GM21515 (cell line): ENCODE data around the gene GADL1.

ENCODE experiments used
- ATAC-seq: cut with Tn5 transposase; IDR thresholded peaks from one replicate; pipeline ENCODE4 v1.9.1; 2021; ENCODE audit not compliant: unreplicated experiment

Gene GADL1

GRCh38 chr3:30761374-30761773 lies 133.1 kb downstream of the GADL1 start:
- ATAC-seq, result no peak

- no peak for ATAC-seq
These were observed 133.7 kb downstream of the GADL1 start for GRCh38 chr3:30760737-30761136.

- ATAC-seq, result no peak
These were observed 134.3 kb downstream of the GADL1 start for GRCh38 chr3:30760040-30760695.

GRCh38 chr3:30756218-30756617 lies 138.2 kb downstream of the GADL1 start:
- ATAC-seq, result no peak

DNA sequence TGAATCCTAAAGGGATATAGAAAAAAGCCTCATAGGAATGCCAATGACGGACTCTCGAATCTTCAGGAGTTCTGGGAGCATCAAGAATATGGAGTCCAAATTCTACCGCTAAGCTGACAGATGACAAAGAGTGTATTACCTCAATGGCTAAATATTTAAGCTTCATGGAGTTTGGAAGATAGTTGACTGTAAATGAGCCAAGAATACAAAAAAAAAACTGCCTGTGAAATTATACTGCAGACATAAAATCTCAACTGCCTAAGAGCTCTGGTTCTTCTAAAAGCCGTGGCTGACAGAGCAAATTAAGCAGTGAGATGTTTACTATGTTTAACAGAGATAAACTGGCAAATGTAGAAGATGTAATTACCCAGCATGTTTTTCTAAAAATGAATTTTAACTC lies 140.0 kb downstream of the GADL1 start:
- ATAC-seq, result no peak

- no peak for ATAC-seq
These were observed 140.7 kb downstream of the GADL1 start for GRCh38 chr3:30753766-30754165.

GRCh38 chr3:30752970-30753369 lies 141.5 kb downstream of the GADL1 start:
- no peak for ATAC-seq

DNA sequence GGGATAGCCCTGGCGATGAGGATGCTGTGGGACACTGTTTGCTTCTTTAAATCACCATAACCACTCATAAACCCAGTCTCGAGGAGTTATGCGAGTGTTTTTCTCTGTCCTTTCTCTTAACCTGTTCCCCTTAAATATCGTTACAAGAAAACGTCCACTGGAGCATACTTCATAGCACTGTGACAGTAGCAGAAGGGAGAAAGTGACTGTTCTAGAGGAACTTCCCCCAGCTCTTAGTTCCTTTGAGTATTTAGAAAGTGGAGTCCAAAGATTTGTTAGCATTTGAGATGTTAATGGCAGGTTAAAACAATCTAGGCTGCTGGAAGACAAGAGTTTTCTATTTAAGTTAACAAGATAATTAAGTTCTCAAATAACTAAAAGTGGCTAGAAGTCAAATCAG lies 142.0 kb downstream of the GADL1 start:
- ATAC-seq, result no peak

- ATAC-seq, result no peak
These were observed 142.7 kb downstream of the GADL1 start for GRCh38 chr3:30751610-30752299.

DNA sequence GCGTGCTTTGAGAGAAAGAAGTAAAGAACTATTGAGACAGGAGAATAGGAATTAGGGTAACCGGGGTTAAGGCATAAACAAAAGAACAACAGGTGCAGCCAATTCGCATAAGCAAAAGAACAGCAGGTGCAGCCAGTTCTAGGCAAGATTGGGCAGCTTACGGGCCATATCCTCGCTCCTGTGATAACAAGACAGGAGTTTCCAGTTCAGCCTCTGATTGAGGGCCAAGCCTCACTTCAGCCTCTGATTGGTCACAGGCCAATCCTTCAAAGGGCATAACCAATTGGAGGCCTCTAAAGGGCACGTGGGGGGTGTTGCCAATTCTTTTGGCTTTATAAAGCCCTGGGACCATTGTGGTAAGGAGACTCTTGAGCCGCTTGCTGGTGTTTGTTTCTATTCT lies 143.5 kb downstream of the GADL1 start:
- ATAC-seq, result no peak

GRCh38 chr3:30749230-30749629 lies 145.2 kb downstream of the GADL1 start:
- ATAC-seq, result no peak

DNA sequence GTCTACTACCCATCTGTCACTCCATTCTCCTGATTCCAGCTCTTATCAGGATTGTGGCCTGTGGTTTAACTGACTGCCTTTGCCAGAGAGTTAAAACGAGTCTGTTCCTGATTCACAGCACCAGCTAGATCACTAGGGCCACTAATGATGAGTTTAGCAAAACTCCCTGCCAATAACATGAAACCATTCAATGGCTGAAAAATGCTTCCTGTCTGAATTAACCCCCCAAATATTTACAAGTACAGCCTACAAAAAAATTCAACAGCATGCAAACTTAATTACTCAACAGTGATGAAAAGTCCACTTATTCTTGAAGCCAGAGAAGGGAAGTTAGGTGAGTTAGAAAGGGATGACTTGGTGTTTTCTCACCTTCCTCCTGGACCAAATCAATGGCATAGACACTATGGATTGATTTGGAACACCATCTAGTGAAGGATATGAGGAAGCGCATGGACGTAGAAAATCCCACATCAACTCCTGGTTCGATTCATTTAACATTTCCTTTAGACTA lies 146.6 kb downstream of the GADL1 start:
- no peak for ATAC-seq

DNA sequence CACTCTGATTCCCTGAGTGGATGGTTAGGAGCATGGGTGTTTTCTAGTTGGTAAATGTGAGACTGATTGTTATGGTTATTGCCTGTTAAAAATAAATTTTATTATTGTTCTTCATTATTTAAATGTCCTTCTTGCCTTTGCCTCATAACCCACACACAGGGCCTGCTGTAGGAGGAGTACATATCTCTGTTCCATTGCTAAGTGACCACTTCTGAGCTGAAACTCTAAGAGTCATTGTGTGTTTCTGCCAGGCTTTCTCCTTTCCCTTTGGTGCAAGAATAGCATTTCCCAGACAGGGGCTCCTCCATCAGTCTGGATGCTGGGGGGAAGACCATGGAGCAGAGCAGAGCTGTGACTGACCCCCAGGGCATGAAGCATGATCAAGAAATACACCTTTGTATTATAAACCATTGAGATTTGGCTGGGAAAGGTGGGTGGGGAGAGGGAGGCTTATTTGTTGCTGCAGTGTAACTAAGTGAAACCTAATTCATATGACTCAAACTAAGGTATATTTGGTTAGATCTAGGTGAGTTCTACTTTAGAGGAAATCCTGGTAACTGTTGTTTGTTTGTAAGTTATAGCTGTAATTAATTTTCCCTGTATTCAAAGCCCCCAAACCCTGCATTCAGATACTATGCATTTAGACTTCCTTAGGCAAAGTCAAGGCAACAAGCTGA lies 150.7 kb downstream of the GADL1 start:
- no peak for ATAC-seq

GRCh38 chr3:30742796-30743619 lies 151.5 kb downstream of the GADL1 start:
- ATAC-seq, result no peak

GRCh38 chr3:30741889-30742288 lies 152.6 kb downstream of the GADL1 start:
- ATAC-seq, result no peak

DNA sequence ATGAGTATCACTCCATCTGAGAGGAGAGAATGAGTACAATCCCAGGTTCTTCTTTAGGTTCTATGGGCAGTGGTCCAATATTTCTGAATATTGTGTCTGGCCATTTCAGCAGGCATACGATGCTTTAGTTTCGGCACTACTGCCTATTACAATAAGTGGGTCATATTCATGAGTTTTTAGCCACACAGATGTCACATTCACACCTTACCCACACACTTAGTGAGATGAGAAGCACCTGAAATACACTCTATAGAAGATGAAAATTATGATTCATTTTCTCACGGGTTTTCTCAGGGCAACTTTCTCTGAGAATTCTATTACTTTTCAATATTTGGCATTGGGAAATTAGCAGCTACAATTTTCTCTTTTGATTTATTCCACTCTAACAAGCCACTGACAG lies 155.9 kb downstream of the GADL1 start:
- ATAC-seq, result no peak

DNA sequence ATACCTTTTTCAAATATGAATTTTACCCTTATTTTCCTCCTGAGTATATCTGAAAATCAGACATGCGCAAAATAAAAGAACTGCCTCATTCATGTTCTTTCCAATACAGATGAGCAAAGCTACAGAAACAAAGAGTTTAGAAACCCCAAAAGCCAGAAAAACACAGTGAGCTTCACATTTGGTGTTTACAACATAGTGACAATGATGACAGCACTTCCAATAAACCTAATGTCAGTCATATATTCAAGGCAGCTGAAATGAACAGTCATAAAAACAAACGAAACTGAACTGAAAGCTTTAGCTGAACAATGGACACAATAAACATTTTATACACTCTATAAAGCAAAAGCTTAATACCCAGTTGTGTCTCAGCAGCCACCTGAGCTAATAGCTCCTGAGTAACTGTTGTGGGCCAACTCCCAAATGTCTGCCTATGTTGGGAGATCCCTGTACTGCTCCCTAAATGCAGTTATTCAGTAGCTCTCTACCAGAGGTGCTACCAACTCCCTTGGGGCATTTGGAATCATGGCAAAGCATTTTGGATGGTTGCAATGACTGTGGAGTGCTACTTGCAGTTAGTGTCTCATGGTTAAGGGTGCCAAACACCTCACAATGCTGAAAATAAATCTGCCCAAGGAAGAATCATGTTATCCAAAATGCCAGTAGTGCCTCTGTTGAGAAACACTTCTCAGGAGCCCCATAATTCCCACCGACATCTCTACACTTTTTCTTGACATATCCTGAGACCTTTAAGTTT lies 156.5 kb downstream of the GADL1 start:
- ATAC-seq, result no peak

GRCh38 chr3:30733696-30734095 lies 160.8 kb downstream of the GADL1 start:
- no peak for ATAC-seq

GRCh38 chr3:30733209-30733608 lies 161.3 kb downstream of the GADL1 start:
- ATAC-seq, result no peak

DNA sequence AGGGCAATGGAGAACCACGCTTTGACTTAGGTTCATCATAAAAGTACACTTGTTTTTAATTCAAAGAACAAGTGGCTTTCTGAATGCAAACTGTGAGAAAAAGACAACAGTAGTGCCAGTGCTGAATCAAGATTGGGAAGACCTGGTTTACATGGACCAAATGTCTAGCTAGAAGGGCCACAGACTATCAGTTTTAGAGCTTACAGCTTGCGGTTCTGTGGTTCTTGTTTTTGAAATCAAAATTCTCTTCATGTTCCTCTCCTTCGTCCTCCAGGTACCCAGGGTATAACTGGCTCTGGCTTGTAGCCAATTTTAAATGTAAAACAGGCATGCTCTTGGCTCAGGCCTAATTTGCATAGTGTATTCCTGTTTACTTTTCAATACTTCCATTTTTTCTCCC lies 163.5 kb downstream of the GADL1 start:
- no peak for ATAC-seq

DNA sequence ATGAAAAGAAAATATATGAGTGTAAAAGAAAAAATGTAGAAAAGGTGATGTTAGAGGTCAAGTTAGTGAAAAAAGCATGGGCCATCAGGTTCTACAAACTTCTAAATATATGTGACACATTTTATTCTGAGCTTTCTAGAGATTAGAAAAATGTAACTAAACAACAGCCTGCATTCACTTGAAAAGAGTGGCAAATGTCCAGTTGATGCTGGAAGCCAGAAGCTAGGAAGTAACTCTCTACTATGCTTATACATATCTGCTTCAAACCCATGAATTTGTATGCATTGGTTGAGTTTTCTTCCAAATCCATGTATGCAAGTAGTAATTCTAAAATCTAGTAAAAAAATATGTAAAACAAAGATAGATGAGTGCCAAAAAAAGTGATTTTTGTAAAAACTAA lies 164.5 kb downstream of the GADL1 start:
- no peak for ATAC-seq
